ENCODE measurements around the gene ARHGAP23.

ARHGAP23 gene

GRCh38 chr17:38404174-38404943, 23.9 kb upstream of the ARHGAP23 start:
- TF ChIP-seq CTCF (conservative IDR thresholded peaks at IDR 0.05), result no peak
- TF ChIP-seq ZFX (IDR thresholded peaks at IDR 0.05), result no peak

GRCh38 chr17:38405654-38406053, 22.6 kb upstream of the ARHGAP23 start:
- no peak overlapping the region for H3K27ac ChIP-seq
- no peak for TF ChIP-seq ZFX (IDR thresholded peaks at IDR 0.05)
- TF ChIP-seq CTCF (conservative IDR thresholded peaks at IDR 0.05), result no peak

More at GRCh38 chr17:38404174-38404943, 23.9 kb upstream of the ARHGAP23 start:
- no peak overlapping the region for H3K27ac ChIP-seq

GRCh38 chr17:38410201-38410600, 18.1 kb upstream of the ARHGAP23 start:
- no peak overlapping the region for H3K27ac ChIP-seq
- TF ChIP-seq CTCF (conservative IDR thresholded peaks at IDR 0.05), result no peak
- no peak for TF ChIP-seq ZFX (IDR thresholded peaks at IDR 0.05)

GRCh38 chr17:38415250-38416194, 12.7 kb upstream of the ARHGAP23 start:
- TF ChIP-seq CTCF (conservative IDR thresholded peaks at IDR 0.05), result no peak
- TF ChIP-seq ZFX (IDR thresholded peaks at IDR 0.05), result no peak
- H3K27ac ChIP-seq, result peak overlapping the region; percentile 19; the same call in 1 of the 2 replicates

GRCh38 chr17:38416840-38417209, 11.4 kb upstream of the ARHGAP23 start:
- TF ChIP-seq ZFX (IDR thresholded peaks at IDR 0.05) (no peak), CTCF (conservative IDR thresholded peaks at IDR 0.05) (no peak)
- no peak overlapping the region for H3K27ac ChIP-seq

GRCh38 chr17:38417210-38417951, 10.9 kb upstream of the ARHGAP23 start:
- no peak overlapping the region for H3K27ac ChIP-seq
- TF ChIP-seq ZFX (IDR thresholded peaks at IDR 0.05) (no peak), CTCF (conservative IDR thresholded peaks at IDR 0.05) (no peak)

All from C4-2B (cell line).